Amniotic epithelial cell (primary cell): ENCODE results near the gene AZIN2.
"Not testable (repeated sequence)": the region's sequence is repeated elsewhere in the genome, so short reads cannot be mapped to it uniquely, and the experiment has no call there.

Experiments
- DNase-seq: peaks from one replicate; pipeline ENCODE4 v3.0.0-alpha.2; 2010; ENCODE audit warnings: low read depth

AZIN2 gene

GRCh38 chr1:33127001-33127823, 46.3 kb downstream of the AZIN2 start:
- peak; percentile 99 for DNase-seq

- no peak for DNase-seq
These were observed 47.8 kb downstream of the AZIN2 start for GRCh38 chr1:33128781-33129180.

- peak; percentile 49 for DNase-seq
These were observed 49.3 kb downstream of the AZIN2 start for GRCh38 chr1:33130297-33130696.

DNA sequence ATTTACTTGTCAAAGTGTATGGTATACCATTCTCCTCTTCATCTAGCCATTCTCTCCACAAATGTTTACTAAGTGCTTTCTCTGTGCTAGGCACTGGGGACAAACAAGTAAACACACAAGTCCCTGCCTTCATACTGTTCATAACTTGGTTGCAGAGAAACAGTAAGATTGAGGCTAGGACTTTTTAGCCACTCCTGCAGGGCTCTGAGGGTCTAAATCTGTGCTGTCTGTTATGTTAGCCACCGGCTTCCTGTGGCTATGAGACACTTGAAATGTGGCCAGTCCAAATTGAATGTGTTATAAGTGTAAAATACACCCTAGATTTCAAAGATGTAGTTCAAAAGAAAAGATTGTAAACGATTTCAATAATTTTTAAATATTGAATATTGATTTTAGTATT, 50.2 kb downstream of the AZIN2 start:
- no peak for DNase-seq

GRCh38 chr1:33132549-33132948, 51.6 kb downstream of the AZIN2 start:
- no peak for DNase-seq

DNA sequence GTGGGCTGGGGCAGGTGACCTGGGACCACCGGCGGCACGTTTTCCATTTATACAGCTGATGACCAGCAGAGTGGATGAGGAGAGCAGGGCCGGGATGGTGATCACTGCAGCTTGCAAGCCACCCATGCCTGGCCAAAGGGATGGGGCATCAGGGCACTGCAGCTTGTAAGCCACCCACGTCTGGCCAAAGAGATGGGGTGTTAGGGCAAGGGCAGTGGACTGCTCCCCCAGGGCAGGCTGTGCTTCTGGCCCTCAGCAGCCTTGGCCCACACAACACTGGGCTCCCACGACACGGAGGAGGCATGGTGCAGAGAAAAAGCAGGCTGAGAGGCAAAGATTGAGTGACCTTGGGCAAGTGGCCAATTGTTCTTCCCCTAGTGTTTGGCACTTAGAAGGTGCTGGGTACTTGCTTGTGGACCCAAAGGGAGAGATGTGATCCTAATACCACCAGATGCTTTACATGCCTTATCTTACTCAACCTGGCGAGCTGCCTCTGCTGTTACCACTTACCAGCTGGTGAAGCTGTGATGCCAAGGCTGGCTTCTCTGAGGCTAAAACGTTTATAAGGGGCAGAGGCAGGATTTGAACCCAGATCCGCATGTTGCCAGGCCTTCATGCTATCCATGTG, 52.6 kb downstream of the AZIN2 start:
- peak; percentile 25 for DNase-seq

GRCh38 chr1:33136041-33136440, 55.1 kb downstream of the AZIN2 start:
- DNase-seq, result not testable (repeated sequence)

DNA sequence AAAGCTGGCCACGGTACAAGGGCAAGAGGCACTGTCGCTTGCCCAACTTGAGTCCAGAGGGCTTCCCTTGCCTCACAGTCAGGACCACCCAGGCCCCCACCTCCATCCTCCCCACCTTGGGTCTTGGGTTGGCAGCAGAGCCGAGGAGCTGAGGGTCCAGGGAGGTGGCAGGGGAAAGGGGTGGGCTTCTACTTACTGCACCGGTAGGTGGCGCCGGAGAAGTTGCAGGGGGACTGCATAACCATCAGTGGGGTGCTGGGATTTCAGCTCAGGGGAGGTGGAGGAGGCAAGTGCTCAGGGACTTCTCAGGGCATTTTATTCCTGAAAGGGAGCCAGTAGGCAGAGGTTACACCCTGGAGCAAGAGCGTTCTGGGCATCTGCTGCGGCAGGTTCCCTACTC, 56.8 kb downstream of the AZIN2 start:
- DNase-seq, result peak; percentile 40

GRCh38 chr1:33140153-33141149, 59.5 kb downstream of the AZIN2 start:
- DNase-seq, result peak; percentile 40

DNA sequence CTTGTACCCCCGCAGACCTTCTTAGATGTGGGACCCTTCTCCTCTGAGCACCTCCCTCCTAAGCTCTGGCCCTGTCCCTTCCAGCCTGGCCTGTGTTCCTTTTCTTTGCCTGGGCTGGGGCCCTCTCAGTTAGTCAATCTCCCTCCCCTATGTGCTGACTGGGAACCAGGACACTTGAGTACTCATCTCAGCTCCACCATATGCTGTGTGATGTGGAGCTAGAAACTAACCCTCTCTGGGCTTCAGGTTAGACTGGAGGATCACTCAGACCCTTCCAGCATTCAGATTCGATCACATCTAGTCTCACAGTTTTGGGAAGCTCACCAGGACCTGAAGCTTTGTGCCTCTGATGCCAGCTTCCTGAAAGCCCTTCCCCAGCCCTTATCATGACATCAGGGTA, 60.3 kb downstream of the AZIN2 start:
- no peak for DNase-seq

DNA sequence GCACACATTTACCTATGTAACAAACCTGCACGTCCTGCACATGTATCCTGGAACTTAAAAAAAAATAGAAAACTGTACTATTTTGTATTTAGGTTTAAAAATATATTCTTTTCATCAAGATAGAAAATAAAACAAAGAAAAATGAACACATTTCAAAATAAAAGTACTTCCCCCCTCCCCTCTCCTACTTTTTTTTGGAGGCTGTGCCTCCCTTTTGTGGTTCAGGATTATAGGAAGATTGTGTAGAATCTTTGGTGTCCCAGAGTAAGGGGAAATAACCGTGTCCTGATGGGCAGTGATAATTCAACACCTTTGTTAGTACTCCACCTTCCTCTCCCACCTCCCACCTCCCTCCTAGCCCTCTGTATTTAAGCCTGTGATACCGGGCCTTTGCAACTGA, 60.8 kb downstream of the AZIN2 start:
- no peak for DNase-seq

- no peak for DNase-seq
These were observed 61.6 kb downstream of the AZIN2 start for GRCh38 chr1:33142483-33143064.

DNA sequence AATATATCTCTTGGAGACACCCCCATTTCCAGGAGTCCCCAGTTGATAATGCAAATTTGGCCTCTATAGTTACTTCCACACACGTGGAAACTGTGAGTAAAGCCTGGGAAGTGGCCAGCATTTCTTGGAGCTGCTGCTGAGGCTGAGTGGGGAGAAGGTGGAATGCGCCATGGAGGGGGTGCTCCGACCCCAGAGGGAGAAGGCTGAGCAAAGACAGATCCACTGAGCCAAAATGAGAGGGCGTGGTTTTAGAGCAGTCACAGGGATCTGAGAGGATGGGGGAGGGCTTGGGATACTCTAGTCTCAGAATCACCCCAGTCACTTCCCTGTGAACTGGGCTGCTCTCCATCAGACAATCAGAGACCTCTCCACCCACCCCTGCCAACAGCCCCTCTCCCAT, 62.2 kb downstream of the AZIN2 start:
- peak; percentile 57 for DNase-seq

DNA sequence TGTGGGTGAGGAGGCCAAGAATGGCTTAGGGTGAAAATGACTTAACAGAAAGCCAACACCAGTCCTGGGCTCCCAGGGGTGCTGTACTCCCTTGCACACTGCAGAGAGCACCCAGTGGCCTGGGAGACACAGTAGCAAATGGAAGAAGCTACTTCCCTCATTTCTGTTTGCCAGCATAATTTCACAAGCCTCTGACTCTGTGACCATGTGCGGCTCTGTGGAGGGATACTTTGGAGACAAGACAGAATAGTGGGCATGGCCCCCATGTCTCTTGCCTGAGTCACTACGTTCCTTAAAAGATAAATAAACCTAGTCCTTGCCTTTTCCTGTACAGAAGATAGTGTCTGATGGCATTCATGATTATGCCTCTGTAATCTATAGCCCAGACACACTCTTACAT, 62.7 kb downstream of the AZIN2 start:
- DNase-seq, result peak; percentile 91

DNA sequence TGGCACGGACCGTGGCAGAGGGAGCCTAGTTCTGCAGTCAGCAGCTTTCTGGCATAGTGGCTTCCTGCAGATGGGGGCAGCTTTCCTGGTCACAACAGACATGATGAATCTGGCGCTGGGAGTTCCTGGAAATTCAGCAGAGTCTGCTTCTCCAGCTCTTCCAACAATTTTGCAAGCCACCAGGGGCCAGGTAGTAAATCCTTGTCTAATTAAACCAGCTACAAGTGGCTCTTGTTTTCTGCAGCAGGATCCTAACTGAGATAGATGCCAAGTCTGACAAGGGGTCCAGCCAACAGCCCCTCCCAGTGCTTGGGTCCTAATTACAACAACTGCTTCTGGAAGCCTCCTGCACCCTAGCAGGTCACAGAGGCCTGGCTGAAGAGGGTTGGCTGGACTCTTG, 65.0 kb downstream of the AZIN2 start:
- DNase-seq, result no peak

DNA sequence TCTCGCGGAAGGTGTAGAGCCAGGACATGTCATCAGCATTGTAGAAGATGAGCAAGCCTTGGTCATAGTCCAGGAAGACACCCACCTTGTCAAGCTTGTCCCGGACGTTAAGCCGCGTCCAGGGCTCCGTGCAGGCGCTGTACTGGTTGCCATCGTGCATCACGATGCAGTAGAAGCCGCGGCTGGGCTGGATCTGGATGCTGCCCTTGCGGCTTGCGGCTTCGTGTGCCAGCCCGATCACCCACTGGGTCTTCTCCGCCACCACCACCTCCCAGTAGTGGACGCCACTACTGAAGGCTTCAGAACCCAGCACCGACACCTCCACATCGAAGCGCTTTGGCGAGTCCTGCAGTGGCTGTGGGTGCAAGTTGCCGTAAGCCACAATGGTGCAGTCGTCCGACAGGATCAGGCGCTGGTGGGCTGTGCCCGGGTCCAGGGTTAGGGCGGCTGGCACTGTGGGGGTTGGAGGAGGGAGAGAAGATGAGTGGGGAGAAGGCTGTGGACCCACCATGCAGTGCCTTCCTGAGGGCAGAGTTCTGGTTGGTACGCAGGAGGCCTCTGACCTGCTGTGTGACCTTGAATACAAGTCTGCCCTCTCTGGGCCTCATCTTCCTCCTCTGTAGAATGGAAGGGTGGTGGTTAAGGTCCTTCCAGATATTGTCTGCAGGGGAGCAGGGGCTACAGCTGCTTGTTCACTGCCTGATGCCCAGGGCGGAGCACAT, 66.5 kb downstream of the AZIN2 start:
- DNase-seq, result no peak

GRCh38 chr1:33147997-33148314, 67.0 kb downstream of the AZIN2 start:
- DNase-seq, result peak; percentile 34

DNA sequence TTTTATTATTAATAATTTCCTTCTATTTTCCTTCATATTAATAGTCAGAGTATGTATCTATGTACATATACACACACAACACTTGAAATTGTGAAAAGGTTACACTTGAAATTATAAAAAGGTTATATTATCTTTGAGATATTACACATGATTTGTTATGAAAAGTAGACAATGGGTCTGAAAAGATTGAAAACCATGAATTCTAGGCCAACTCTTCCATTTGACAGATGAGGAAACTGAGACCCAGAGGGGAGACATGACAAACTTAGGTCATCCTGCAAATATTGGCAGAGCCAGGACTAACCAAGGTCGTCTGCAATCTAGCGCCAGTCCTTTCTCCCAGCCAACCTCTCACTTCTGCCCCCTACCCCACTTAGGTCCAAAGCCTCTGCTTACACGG, 67.7 kb downstream of the AZIN2 start:
- DNase-seq, result no peak

- no peak for DNase-seq
These were observed 68.7 kb downstream of the AZIN2 start for GRCh38 chr1:33149453-33150190.

- no peak for DNase-seq
These were observed 69.6 kb downstream of the AZIN2 start for GRCh38 chr1:33150522-33150921.

- no peak for DNase-seq
These were observed 70.2 kb downstream of the AZIN2 start for GRCh38 chr1:33151116-33151515.
